SK-N-SH (cell line): ENCODE measurements around the gene ZMYND8. TPM values are rescaled to one million over a fixed set of nuclear protein-coding genes. Genes with fewer than 3 reads are reported as not detected.
A peak's percentile ranks its signal among the peaks of the same experiment; 100 is the strongest.

Experiments used
- CTCF ChIA-PET: fragments of 300-600, 350-600 bp; formaldehyde crosslinking; extraction: SDS; loops from one replicate; lab custom pipeline; 2021; lab: Yijun Ruan, JAX
- POLR2A ChIA-PET: fragments of 350-600 bp; sonication (Branson Sonifier 250); formaldehyde crosslinking; extraction: SDS; loops from one replicate; lab custom pipeline; 2020; ENCODE audit warnings: antibody characterized with exemption, inconsistent platforms; lab: Yijun Ruan, JAX
- DNase-seq: peaks from one replicate; pipeline ENCODE4 v3.0.0; 2012
- H2AFZ ChIP-seq: fragments of 200-600 bp; sonication (generic); 2 replicates; pipeline ENCODE4 v1.8.1; 2016; ENCODE audit warnings: antibody characterized with exemption, mild to moderate bottlenecking, low read depth
- H3F3A ChIP-seq: fragments of 200-600 bp; sonication (generic); replicated peaks from 2 replicates; pipeline ENCODE3; 2016; ENCODE audit warnings: antibody characterized with exemption, mild to moderate bottlenecking; ENCODE audit not compliant: insufficient read depth
- H3K27ac ChIP-seq, 2 experiments: fragments of 200-500 bp in 1 of 2; fragments of 200-600 bp in 1 of 2; sonication (Bioruptor generic) in 1 of 2; sonication (generic), shearing (Covaris generic) in 1 of 2; 2 replicates each; pipeline versions ENCODE4 v1.5.1 to v1.6.1; 2014 to 2016; ENCODE audit warnings: low read depth in 2 of 2, inconsistent platforms in 1 of 2, low read length in 1 of 2, mild to moderate bottlenecking in 1 of 2, mixed read lengths in 1 of 2
- H3K27me3 ChIP-seq: fragments of 200-600 bp; sonication (generic), shearing (Covaris generic); 2 replicates; pipeline ENCODE4 v1.6.1; 2016; ENCODE audit warnings: mixed run types; ENCODE audit not compliant: insufficient read depth
- H3K36me3 ChIP-seq, 2 experiments: fragments of 200-500 bp in 1 of 2; fragments of 200-600 bp in 1 of 2; sonication (Bioruptor generic) in 1 of 2; sonication (generic) in 1 of 2; replicated peaks in 1 of 2; 2 replicates each; pipeline versions ENCODE3 to v1.5.1; 2014 to 2016; ENCODE audit warnings: low read length in 1 of 2, mild to moderate bottlenecking in 1 of 2; ENCODE audit not compliant: insufficient read depth in 2 of 2, control insufficient read depth in 1 of 2
- H3K4me1 ChIP-seq, 2 experiments: fragments of 200-500 bp in 1 of 2; fragments of 200-600 bp in 1 of 2; sonication (Bioruptor generic) in 1 of 2; sonication (generic), shearing (Covaris generic) in 1 of 2; 2 replicates each; pipeline versions ENCODE4 v1.5.1 to v1.6.1; 2014 to 2016; ENCODE audit warnings: low read depth in 1 of 2, low read length in 1 of 2, mixed run types in 1 of 2; ENCODE audit not compliant: insufficient read depth in 2 of 2, control insufficient read depth in 1 of 2
- H3K4me2 ChIP-seq: fragments of 200-600 bp; sonication (generic), shearing (Covaris generic); 2 replicates; pipeline ENCODE4 v1.6.1; 2017; ENCODE audit warnings: mixed run types
- H3K4me3 ChIP-seq, 2 experiments: fragments of 200-500 bp in 1 of 2; fragments of 200-600 bp in 1 of 2; sonication (Bioruptor generic) in 1 of 2; sonication (generic), shearing (Covaris generic) in 1 of 2; 2 replicates each; pipeline versions ENCODE4 v1.5.1 to v1.8.1; 2014 to 2016; ENCODE audit warnings: low read depth in 2 of 2, inconsistent platforms in 1 of 2, low read length in 1 of 2, mild to moderate bottlenecking in 1 of 2, mixed read lengths in 1 of 2, moderate library complexity in 1 of 2
- H3K79me2 ChIP-seq: fragments of 200-600 bp; sonication (generic); 2 replicates; pipeline ENCODE4 v1.8.1; 2017; ENCODE audit warnings: mild to moderate bottlenecking; ENCODE audit not compliant: insufficient read depth
- H3K9ac ChIP-seq: fragments of 200-600 bp; sonication (generic); 2 replicates; pipeline ENCODE4 v1.6.1; 2017; ENCODE audit warnings: mixed run types
- H3K9me2 ChIP-seq: fragments of 200-600 bp; sonication (generic); 2 replicates; pipeline ENCODE4 v1.6.1; 2017; ENCODE audit warnings: mixed run types
- H3K9me3 ChIP-seq: fragments of 200-600 bp; sonication (generic); 2 replicates; pipeline ENCODE4 v1.6.1; 2017; ENCODE audit warnings: mixed run types, mild to moderate bottlenecking, moderate library complexity
- H4K20me1 ChIP-seq: fragments of 200-600 bp; sonication (generic); 2 replicates; pipeline ENCODE4 v1.6.1; 2017; ENCODE audit warnings: mild to moderate bottlenecking, mixed run types; ENCODE audit not compliant: insufficient read depth
- EP300 ChIP-seq, 2 experiments: IDR thresholded peaks; 2 replicates each; pipeline versions ENCODE4 v1.4.0 to v1.6.1; 2012; ENCODE audit warnings: borderline replicate concordance in 1 of 2, low read depth in 1 of 2, low read length in 1 of 2
- FOXM1 ChIP-seq: IDR thresholded peaks from 2 replicates; pipeline ENCODE4 v1.4.0; 2012; ENCODE audit warnings: low read depth, mild to moderate bottlenecking
- NFIC ChIP-seq: IDR thresholded peaks from 2 replicates; pipeline ENCODE4 v1.4.0; 2012; ENCODE audit warnings: borderline replicate concordance
- NRF1 ChIP-seq: IDR thresholded peaks from 2 replicates; pipeline ENCODE4 v1.6.1; 2012; ENCODE audit warnings: low read depth, mild to moderate bottlenecking, low read length
- PBX3 ChIP-seq: IDR thresholded peaks from 2 replicates; pipeline ENCODE4; 2012
- RCOR1 ChIP-seq: fragments of 150-350 bp; IDR thresholded peaks from 2 replicates; pipeline ENCODE4 v1.6.1; 2017; ENCODE audit warnings: antibody characterized with exemption, low read length
- RFX5 ChIP-seq: IDR thresholded peaks from 2 replicates; pipeline ENCODE4 v1.6.1; 2012; ENCODE audit warnings: mild to moderate bottlenecking, improper control_type of control experiment, low read length
- RXRA ChIP-seq: IDR thresholded peaks from 2 replicates; pipeline ENCODE4 v1.4.0; 2012; ENCODE audit warnings: low read depth, mild to moderate bottlenecking, borderline replicate concordance
- TCF12 ChIP-seq: IDR thresholded peaks from 2 replicates; pipeline ENCODE4 v1.4.0; 2012
- TEAD4 ChIP-seq: IDR thresholded peaks from 2 replicates; pipeline ENCODE4 v1.4.0; 2012; ENCODE audit warnings: mild to moderate bottlenecking, borderline replicate concordance; ENCODE audit not compliant: insufficient read depth
- USF1 ChIP-seq: IDR thresholded peaks from 2 replicates; pipeline ENCODE4 v1.4.0; 2012; ENCODE audit warnings: low read depth, borderline replicate concordance
- WGBS: methylation state at CpG from one replicate; pipeline ENCODE4 v1.1.6; 2017; ENCODE audit warnings: low lambda C conversion rate; 5-methylcytosine and 5-hydroxymethylcytosine counted together
- polyA plus RNA-seq, 3 experiments: library from polyadenylated mRNA; depleted of rRNA; stranded (reverse); fragments of >200 nt; gene quantifications; 2 replicates each; pipeline ENCODE4 v1.2.3, GENCODE V29; 2012
- TF ChIP-seq, protein P1 (sequence below): fragments of 150-350 bp; IDR thresholded peaks from 2 replicates; pipeline ENCODE4 v1.6.1; 2017; ENCODE audit warnings: antibody characterized with exemption, low read length, low read depth, borderline replicate concordance
- TF ChIP-seq, protein P2 (sequence below): IDR thresholded peaks from 2 replicates; pipeline ENCODE4 v1.4.0; 2012; ENCODE audit warnings: low read depth

Gene ZMYND8
- polyA plus RNA-seq, 1 of the 3 experiments (the other 2 are of a cell fraction) = 25.3 TPM

- no peak for TF ChIP-seq RCOR1
- peak; percentile 14; the same call in 1 of the 2 replicates for TF ChIP-seq NFIC
- TF ChIP-seq TEAD4 = no peak
- TF ChIP-seq RXRA = peak; percentile 56; the same call in 1 of the 2 replicates
- TF ChIP-seq EP300 (IDR thresholded peaks at IDR 0.05; ENCODE audit: borderline replicate concordance in 1 of 2, low read depth in 1 of 2, low read length in 1 of 2) = no peak
- TF ChIP-seq NRF1 = no peak
- TF ChIP-seq FOXM1 = no peak
- TF ChIP-seq USF1 = no peak
These were observed 125.0 kb downstream of the ZMYND8 start (continued) for GRCh38 chr20:47231382-47232039.

- 81% methylated on average over 8 of the region's 8 CpGs for WGBS
- Histone ChIP-seq H3K9me2 (no peaks in the 10 kb centered on the region), H3K9ac (no peak overlapping the region), H4K20me1 (no peaks in the 10 kb centered on the region), H3K36me3 (peaks cover 36 to 50% of the 10 kb centered on the region in 2 experiments), H3K9me3 (no peaks in the 10 kb centered on the region), H3K27ac (peak overlapping the region; percentile 60 to 75), H3K4me3 (no peak overlapping the region), H3K4me2 (peak overlapping the region; percentile 49; the same call in 1 of the 2 replicates), H2AFZ (no peak overlapping the region), H3K4me1 (peaks cover 8 to 16% of the 10 kb centered on the region in 2 experiments; a peak in 3 of 4 replicates)
- DNase-seq = no peak
- TF ChIP-seq PBX3 (peak; percentile 41), EP300 (IDR thresholded peaks at IDR 0.05; ENCODE audit: borderline replicate concordance in 1 of 2, low read depth in 1 of 2, low read length in 1 of 2) (no peak), TCF12 (peak; percentile 37; the same call in 1 of the 2 replicates), RFX5 (no peak), RCOR1 (no peak)
- TF ChIP-seq, protein P1, sequence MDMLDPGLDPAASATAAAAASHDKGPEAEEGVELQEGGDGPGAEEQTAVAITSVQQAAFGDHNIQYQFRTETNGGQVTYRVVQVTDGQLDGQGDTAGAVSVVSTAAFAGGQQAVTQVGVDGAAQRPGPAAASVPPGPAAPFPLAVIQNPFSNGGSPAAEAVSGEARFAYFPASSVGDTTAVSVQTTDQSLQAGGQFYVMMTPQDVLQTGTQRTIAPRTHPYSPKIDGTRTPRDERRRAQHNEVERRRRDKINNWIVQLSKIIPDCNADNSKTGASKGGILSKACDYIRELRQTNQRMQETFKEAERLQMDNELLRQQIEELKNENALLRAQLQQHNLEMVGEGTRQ = no peak
- TF ChIP-seq, protein P2, sequence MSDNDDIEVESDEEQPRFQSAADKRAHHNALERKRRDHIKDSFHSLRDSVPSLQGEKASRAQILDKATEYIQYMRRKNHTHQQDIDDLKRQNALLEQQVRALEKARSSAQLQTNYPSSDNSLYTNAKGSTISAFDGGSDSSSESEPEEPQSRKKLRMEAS = no peak
- TF ChIP-seq, all 33 proteins: peak for 2
- Histone ChIP-seq H3K27me3 (no peaks in the 10 kb centered on the region), H3F3A (peaks cover 20% of the 10 kb centered on the region), H3K79me2 (peaks cover 5% of the 10 kb centered on the region; the same call in 1 of the 2 replicates)
- ChIA-PET CTCF (interaction anchor here (1.0 to 2.4 kb wide), 4 partner anchors 25 to 153 kb away, joined by 3 to 8 read pairs (median 4); no protein-coding TSS in a partner anchor), POLR2A (no interaction called here)
These were observed 125.7 kb downstream of the ZMYND8 start for GRCh38 chr20:47230811-47231256.
